Measurements from ENCODE around the gene CHMP4B. TPM values are rescaled to one million over a fixed set of nuclear protein-coding genes. Genes with fewer than 3 reads are reported as not detected.

The CHMP4B gene
- total RNA-seq, 1 experiment from 2014 or later = 72.5 TPM

GRCh38 chr20:33880396-33880795 lies 69.2 kb downstream of the CHMP4B start:
- POLR2A ChIA-PET = no interaction called here
- H3K9me3 Mint-ChIP-seq = peaks cover 18% of the 10 kb centered on the region
- H3K36me3 Mint-ChIP-seq = peaks cover 2% of the 10 kb centered on the region; the same call in 1 of the 2 replicates
- no peak overlapping the region for H3K27ac Mint-ChIP-seq
- no peak overlapping the region for H3K4me3 Mint-ChIP-seq
- CTCF ChIA-PET = no interaction called here
- H3K4me1 Mint-ChIP-seq = no peaks in the 10 kb centered on the region
- DNase-seq (ENCODE audit: low spot score) = no peak
- no peaks in the 10 kb centered on the region; the same call in 1 of the 2 replicates for H3K27me3 Mint-ChIP-seq (ENCODE audit: low read depth)
- TF ChIP-seq AR (CRISPR knock-in tag; IDR thresholded peaks at IDR 0.05) = no peak
- TF ChIP-seq AFF4 (CRISPR knock-in tag; IDR thresholded peaks at IDR 0.05; ENCODE audit: borderline replicate concordance) = no peak
- no peak for TF ChIP-seq ATF2 (CRISPR knock-in tag; IDR thresholded peaks at IDR 0.05; ENCODE audit: borderline replicate concordance, low read depth)
- no peak for TF ChIP-seq FOXP1 (CRISPR knock-in tag; IDR thresholded peaks at IDR 0.05; ENCODE audit: borderline replicate concordance)
- no peak for TF ChIP-seq ETV6 (CRISPR knock-in tag; IDR thresholded peaks at IDR 0.05)
- TF ChIP-seq ZBTB43 (CRISPR knock-in tag; IDR thresholded peaks at IDR 0.05) = no peak
- no peak for TF ChIP-seq FOXK1 (CRISPR knock-in tag; IDR thresholded peaks at IDR 0.05)
- no peak for TF ChIP-seq STAT6 (CRISPR knock-in tag; conservative IDR thresholded peaks at IDR 0.05; ENCODE audit: low read depth)
- no peak for TF ChIP-seq ZNF532 (CRISPR knock-in tag; IDR thresholded peaks at IDR 0.05; ENCODE audit: borderline replicate concordance)
- no peak for TF ChIP-seq CREM (CRISPR knock-in tag; IDR thresholded peaks at IDR 0.05)
- TF ChIP-seq IRF2 (CRISPR knock-in tag; IDR thresholded peaks at IDR 0.05; ENCODE audit: borderline replicate concordance, low read depth) = no peak
- TF ChIP-seq ZNF138 (CRISPR knock-in tag; conservative IDR thresholded peaks at IDR 0.05) = no peak
- TF ChIP-seq TEAD1 (CRISPR knock-in tag; IDR thresholded peaks at IDR 0.05) = no peak
- ATAC-seq = no peak
